Esophagus (tissue), 2 donors: Measurements from ENCODE around the gene RUNX1. TPM values are rescaled to one million over a fixed set of nuclear protein-coding genes. Genes with fewer than 3 reads are reported as not detected.

Source experiments
- H3K27ac ChIP-seq, 2 donors: one replicate each; pipeline ENCODE4 v1.5.1; 2013; ENCODE audit warnings: low read depth in 2 of 2, mild to moderate bottlenecking in 2 of 2, inconsistent platforms in 1 of 2, low read length in 1 of 2, moderate library complexity in 1 of 2
- H3K27me3 ChIP-seq, 2 donors: one replicate each; pipeline ENCODE4 v1.6.1; 2013; ENCODE audit warnings: low read length in 2 of 2, control low read depth in 1 of 2, mild to moderate bottlenecking in 1 of 2; ENCODE audit not compliant: insufficient read depth in 2 of 2, control insufficient read depth in 1 of 2
- H3K36me3 ChIP-seq, 2 donors: one replicate each; pipeline ENCODE4 v1.6.1; 2013; ENCODE audit warnings: low read length in 1 of 2; ENCODE audit not compliant: control insufficient read depth in 2 of 2, insufficient read depth in 2 of 2
- H3K4me1 ChIP-seq, 2 donors: one replicate each; pipeline ENCODE4 v1.6.1; 2013; ENCODE audit warnings: low read length in 1 of 2; ENCODE audit not compliant: control insufficient read depth in 2 of 2, insufficient read depth in 2 of 2
- H3K4me3 ChIP-seq, 2 donors: one replicate each; pipeline ENCODE4 v1.5.1; 2013; ENCODE audit warnings: low read length in 2 of 2, mild to moderate bottlenecking in 2 of 2, low read depth in 1 of 2, moderate library complexity in 1 of 2
- H3K9me3 ChIP-seq, 2 donors: one replicate each; pipeline ENCODE4 v1.6.1; 2013; ENCODE audit warnings: mild to moderate bottlenecking in 2 of 2, low read depth in 1 of 2, low read length in 1 of 2, moderate library complexity in 1 of 2; ENCODE audit not compliant: control insufficient read depth in 2 of 2, insufficient read depth in 1 of 2
- WGBS, 2 donors: extraction: QIAGEN DNeasy Blood & Tissue Kit; methylation state at CpG; one replicate each; pipeline ENCODE4 v1.1.7; 2013; 5-methylcytosine and 5-hydroxymethylcytosine counted together
- polyA plus RNA-seq, 2 donors: library from polyadenylated mRNA; stranded (reverse); fragments of 200-250 nt; gene quantifications; one replicate each; pipeline ENCODE4 v1.2.3, GENCODE V29; 2013
- donor health status: healthy with polysubstance abuse.
- donor health status: Bipolar disorder and iron deficiency.

Gene RUNX1
- polyA plus RNA-seq, 2 donors: 4.4 to 6.4 TPM

- peaks cover 2 to 9% of the 10 kb centered on the region in 2 donors for H3K4me1 ChIP-seq
- H3K36me3 ChIP-seq: no peaks in the 10 kb centered on the region
- H3K27me3 ChIP-seq: no peaks in the 10 kb centered on the region
- WGBS, 2 donors: 82 to 86% methylated on average over 1 of the region's 1 CpG
- H3K9me3 ChIP-seq: no peaks in the 10 kb centered on the region
- no peak overlapping the region for H3K4me3 ChIP-seq
- no peak overlapping the region for H3K27ac ChIP-seq
Measured at GRCh38 chr21:34740198-34740597, 308.9 kb downstream of the RUNX1 start.
